CD4-positive, alpha-beta T cell treated with Interferon gamma for 1 hour (primary cell): ENCODE results near the gene C1orf35.

Source experiments
- DNase-seq: peaks from one replicate; pipeline ENCODE4 v3.0.0-alpha.2; 2020

Gene C1orf35

GRCh38 chr1:228077565-228078330, 25.4 kb downstream of the C1orf35 start:
- no peak for DNase-seq

GRCh38 chr1:228076796-228077430, 26.2 kb downstream of the C1orf35 start:
- no peak for DNase-seq

GRCh38 chr1:228075801-228076271, 27.3 kb downstream of the C1orf35 start:
- no peak for DNase-seq

GRCh38 chr1:228074954-228075730, 28.0 kb downstream of the C1orf35 start:
- no peak for DNase-seq

GRCh38 chr1:228073857-228074545, 29.1 kb downstream of the C1orf35 start:
- no peak for DNase-seq

- DNase-seq, result no peak
Observed at GRCh38 chr1:228073061-228073856, 29.9 kb downstream of the C1orf35 start.

GRCh38 chr1:228072658-228073043, 30.5 kb downstream of the C1orf35 start:
- no peak for DNase-seq

- no peak for DNase-seq
Observed at GRCh38 chr1:228071839-228072657, 31.1 kb downstream of the C1orf35 start.

GRCh38 chr1:228070851-228071250, 32.3 kb downstream of the C1orf35 start:
- no peak for DNase-seq

GRCh38 chr1:228070173-228070572, 33.0 kb downstream of the C1orf35 start:
- DNase-seq, result no peak

- no peak for DNase-seq
Observed at GRCh38 chr1:228068359-228068758, 34.8 kb downstream of the C1orf35 start.

- no peak for DNase-seq
Observed at GRCh38 chr1:228066891-228067654, 36.1 kb downstream of the C1orf35 start.

- DNase-seq, result no peak
Observed at GRCh38 chr1:228066416-228066815, 36.7 kb downstream of the C1orf35 start.

GRCh38 chr1:228065543-228066347, 37.4 kb downstream of the C1orf35 start:
- no peak for DNase-seq

GRCh38 chr1:228064741-228065542, 38.2 kb downstream of the C1orf35 start:
- DNase-seq, result no peak

- no peak for DNase-seq
Observed at GRCh38 chr1:228064296-228064695, 38.8 kb downstream of the C1orf35 start.

- no peak for DNase-seq
Observed at GRCh38 chr1:228063251-228064191, 39.6 kb downstream of the C1orf35 start.
